HepG2 (cell line): Measurements from ENCODE around the gene AGRN. TPM values are rescaled to one million over a fixed set of nuclear protein-coding genes. Genes with fewer than 3 reads are reported as not detected.
A peak's percentile ranks its signal among the peaks of the same experiment; 100 is the strongest.

Experiments
- ATAC-seq: fragments of 200-7000 bp; cut with Tn5 transposase; 3 replicates; pipeline ENCODE4 v1.9.1; 2020; ENCODE audit warnings: mild to moderate bottlenecking, moderate library complexity
- BruUV-seq: library from RNA; stranded (reverse); fragments of 400-500 nt; replicated peaks from 2 replicates; lab custom pipeline; 2021; lab: Mats Ljungman, UMichigan
- CTCF ChIA-PET: fragments of 300-600 bp; formaldehyde crosslinking; extraction: SDS; loops from one replicate; lab custom pipeline; 2021; ENCODE audit warnings: low total read pairs, inconsistent platforms, low intra/inter-chr PET ratio; lab: Yijun Ruan, JAX
- POLR2A ChIA-PET: fragments of 350-600 bp; sonication (Branson Sonifier 250); formaldehyde crosslinking; loops from one replicate; lab custom pipeline; 2020; ENCODE audit warnings: antibody characterized with exemption, inconsistent platforms; lab: Yijun Ruan, JAX
- DNase-seq: peaks from one replicate; pipeline ENCODE4 v3.0.0-alpha.2; 2015; ENCODE audit warnings: low spot score
- FAIRE-seq: peaks from 3 replicates; lab custom pipeline; 2011; peaks lifted over from hg19 to GRCh38; lab: Jason Lieb, UNC
- H2AFZ ChIP-seq: one replicate; pipeline ENCODE4 v1.6.1; 2011; ENCODE audit warnings: low read length, inconsistent platforms
- H3K27ac ChIP-seq: fragments of 300-600 bp; 3 replicates; pipeline ENCODE4 v1.8.0; 2011; ENCODE audit warnings: mixed run types, mild to moderate bottlenecking, mixed read lengths, low read length, inconsistent platforms; ENCODE audit not compliant: insufficient read depth; ENCODE audit errors: extremely low read length
- H3K27me3 ChIP-seq, 2 experiments: fragments of 200-600 bp in 1 of 2; 2 replicates in 1 of 2; 3 replicates in 1 of 2; pipeline versions ENCODE4 v1.6.0 to v1.8.0; 2011; ENCODE audit warnings: low read length in 2 of 2, mild to moderate bottlenecking in 2 of 2, moderate library complexity in 2 of 2, inconsistent platforms in 1 of 2; ENCODE audit not compliant: insufficient read depth in 2 of 2, control insufficient read depth in 1 of 2
- H3K36me3 ChIP-seq, 2 experiments: fragments of 200-600 bp in 1 of 2; replicated peaks in 1 of 2; 2 replicates in 1 of 2; 3 replicates in 1 of 2; pipeline versions ENCODE4 v1.5.1 to v1.8.0; 2011; ENCODE audit warnings: low read length in 2 of 2, inconsistent platforms in 1 of 2; ENCODE audit not compliant: insufficient read depth in 2 of 2, control insufficient read depth in 1 of 2
- H3K4me1 ChIP-seq: 2 replicates; pipeline ENCODE4 v1.5.1; 2012; ENCODE audit warnings: low read length, inconsistent platforms; ENCODE audit not compliant: insufficient read depth
- H3K4me2 ChIP-seq: 2 replicates; pipeline ENCODE4 v1.6.0; 2011; ENCODE audit warnings: low read depth, low read length, inconsistent platforms
- H3K4me3 ChIP-seq, 3 experiments: fragments of 200-600 bp in 1 of 3; sonication (generic), shearing (Covaris generic) in 1 of 3; replicated peaks in 1 of 3; 2 replicates each; pipeline ENCODE4 v1.5.1; 2011 to 2016; ENCODE audit warnings: low read length in 3 of 3, inconsistent platforms in 2 of 3, low read depth in 2 of 3, mild to moderate bottlenecking in 2 of 3, control low read depth in 1 of 3, mixed read lengths in 1 of 3; ENCODE audit not compliant: insufficient read depth in 1 of 3
- H3K79me2 ChIP-seq: one replicate; pipeline ENCODE4 v1.6.1; 2011; ENCODE audit warnings: low read length, inconsistent platforms; ENCODE audit not compliant: insufficient read depth
- H3K9ac ChIP-seq: 2 replicates; pipeline ENCODE4 v1.6.0; 2011; ENCODE audit warnings: mild to moderate bottlenecking, low read depth, low read length, inconsistent platforms; ENCODE audit not compliant: insufficient read depth
- H3K9me3 ChIP-seq: 2 replicates; pipeline ENCODE4 v1.5.1; 2012; ENCODE audit warnings: mild to moderate bottlenecking, low read length
- H4K20me1 ChIP-seq: 2 replicates; pipeline ENCODE4 v1.6.0; 2011; ENCODE audit warnings: inconsistent platforms, mild to moderate bottlenecking, low read length, moderate library complexity; ENCODE audit not compliant: insufficient read depth
- ATRX ChIP-seq: sonication (generic); formaldehyde crosslinking; IDR thresholded peaks from 2 replicates; pipeline ENCODE4 v1.4.0; 2020; ENCODE audit warnings: missing genetic modification reagents, borderline replicate concordance
- DZIP1 ChIP-seq: sonication (generic); formaldehyde crosslinking; IDR thresholded peaks from 2 replicates; pipeline ENCODE4 v1.5.0; 2020; ENCODE audit warnings: mild to moderate bottlenecking, missing genetic modification reagents
- FOXC1 ChIP-seq: sonication (generic); formaldehyde crosslinking; IDR thresholded peaks from 2 replicates; pipeline ENCODE4 v1.8.0; 2022; ENCODE audit warnings: mild to moderate bottlenecking, missing genetic modification reagents, borderline replicate concordance
- FOXK2 ChIP-seq: fragments of 450-650 bp; IDR thresholded peaks from 2 replicates; pipeline ENCODE4 v1.6.1; 2016
- FOXO1 ChIP-seq: sonication (generic); formaldehyde crosslinking; IDR thresholded peaks from 2 replicates; pipeline ENCODE4 v1.4.0; 2020; ENCODE audit warnings: missing genetic modification reagents
- GZF1 ChIP-seq: sonication (generic); formaldehyde crosslinking; IDR thresholded peaks from 2 replicates; pipeline ENCODE4 v1.5.1; 2020; ENCODE audit warnings: mild to moderate bottlenecking, missing genetic modification reagents
- JDP2 ChIP-seq: sonication (generic); formaldehyde crosslinking; IDR thresholded peaks from 2 replicates; pipeline ENCODE4 v1.8.1; 2022; ENCODE audit warnings: missing genetic modification reagents, borderline replicate concordance
- MED1 ChIP-seq: sonication (generic); formaldehyde crosslinking; IDR thresholded peaks from 2 replicates; pipeline ENCODE4 v1.4.0; 2020; ENCODE audit warnings: missing genetic modification reagents
- SMARCC2 ChIP-seq: fragments of 450-650 bp; IDR thresholded peaks from 2 replicates; pipeline ENCODE4 v1.6.1; 2017; ENCODE audit warnings: antibody characterized with exemption, mild to moderate bottlenecking
- SMC3 ChIP-seq: IDR thresholded peaks from 2 replicates; pipeline ENCODE4 v1.6.1; 2011; ENCODE audit warnings: low read length, improper control_type of control experiment
- TARDBP ChIP-seq: sonication (generic); formaldehyde crosslinking; IDR thresholded peaks from 2 replicates; pipeline ENCODE4 v1.8.0; 2022; ENCODE audit warnings: mild to moderate bottlenecking, missing genetic modification reagents
- THYN1 ChIP-seq: sonication (generic); formaldehyde crosslinking; IDR thresholded peaks from 2 replicates; pipeline ENCODE4 v1.8.1; 2023; ENCODE audit warnings: low read depth, mild to moderate bottlenecking, moderate library complexity, missing genetic modification reagents, borderline replicate concordance
- WIZ ChIP-seq: sonication (generic); formaldehyde crosslinking; IDR thresholded peaks from 2 replicates; pipeline ENCODE4 v1.5.1; 2020; ENCODE audit warnings: mild to moderate bottlenecking, missing genetic modification reagents
- ZBTB33 ChIP-seq: sonication (generic); formaldehyde crosslinking; IDR thresholded peaks from 2 replicates; pipeline ENCODE4 v1.4.0; 2020; ENCODE audit warnings: missing genetic modification reagents
- ZFY ChIP-seq: sonication (generic); formaldehyde crosslinking; IDR thresholded peaks from 2 replicates; pipeline ENCODE4 v1.4.0; 2020; ENCODE audit warnings: missing genetic modification reagents
- ZNF24 ChIP-seq: fragments of 450-650 bp; IDR thresholded peaks from 2 replicates; pipeline ENCODE4 v1.6.1; 2017; ENCODE audit warnings: antibody characterized with exemption, mild to moderate bottlenecking
- ZNF44 ChIP-seq: sonication (generic); formaldehyde crosslinking; IDR thresholded peaks from 2 replicates; pipeline ENCODE4 v1.5.1; 2020; ENCODE audit warnings: mild to moderate bottlenecking, missing genetic modification reagents
- ZNF629 ChIP-seq: sonication (generic); formaldehyde crosslinking; conservative IDR thresholded peaks from 2 replicates; pipeline ENCODE4 v1.5.0; 2020; ENCODE audit warnings: missing genetic modification reagents
- ZNF781 ChIP-seq: sonication (generic); formaldehyde crosslinking; IDR thresholded peaks from 2 replicates; pipeline ENCODE4 v1.5.1; 2020; ENCODE audit warnings: borderline replicate concordance, mild to moderate bottlenecking, missing genetic modification reagents; ENCODE audit errors: not compliant biosample characterization
- ZNF883 ChIP-seq: sonication (generic); formaldehyde crosslinking; IDR thresholded peaks from 2 replicates; pipeline ENCODE4 v1.5.1; 2020; ENCODE audit warnings: mild to moderate bottlenecking, missing genetic modification reagents; ENCODE audit errors: not compliant biosample characterization
- WGBS: methylation state at CpG from one replicate; pipeline ENCODE4 v1.1.6; 2017; ENCODE audit warnings: low lambda C conversion rate; 5-methylcytosine and 5-hydroxymethylcytosine counted together
- in situ Hi-C: cut with HindIII; loops from 2 replicates; pipeline ENCODE4 v1.10.0; 2017; ENCODE audit warnings: low pct_unique_long_range_greater_than_20kb; ENCODE audit not compliant: extremely low pct_ligation_motif_present
- intact Hi-C: fragments of 100-400 bp; cut with micrococcal nuclease; formaldehyde crosslinking; loops from one replicate; pipeline ENCODE4 v1.10.0; 2022; ENCODE audit not compliant: unreplicated experiment
- polyA plus RNA-seq, 8 experiments: library from polyadenylated mRNA; depleted of rRNA in 3 of 8; stranded (reverse) in 7 of 8; unstranded in 1 of 8; fragments of >200 nt; fragmentation: Illumina TruSeq in 4 of 8; extraction: Trizol in 4 of 8; gene quantifications; 2 replicates each; pipeline versions ENCODE4 v1.2.1 to v1.2.3, GENCODE V29; 2011 to 2016; ENCODE audit warnings: low read depth in 4 of 8, missing spikeins in 1 of 8, mixed read lengths in 1 of 8; ENCODE audit not compliant: insufficient read depth in 1 of 8
- total RNA-seq, 5 experiments: library from RNA; depleted of rRNA; stranded (reverse); fragments of >200 nt; fragmentation: Illumina TruSeq; extraction: Trizol; gene quantifications; 2 replicates each; pipeline ENCODE4 v1.2.3, GENCODE V29; 2016; ENCODE audit warnings: low read depth in 1 of 5

AGRN gene
- total and polyA plus RNA-seq, 2 of the 13 experiments (the other 11 are each of a cell fraction or from before 2014, with no cell fraction given), result 29.8 to 65.2 TPM

- Histone ChIP-seq H2AFZ (no peak overlapping the region), H3K9ac (no peak overlapping the region), H3K4me2 (peak overlapping the region; percentile 12; the same call in 1 of the 2 replicates), H3K27ac (no peak overlapping the region), H3K36me3 (no peaks in the 10 kb centered on the region), H4K20me1 (peaks cover 4% of the 10 kb centered on the region; the same call in 1 of the 2 replicates), H3K27me3 (no peaks in the 10 kb centered on the region; a peak in 1 of 5 replicates), H3K79me2 (peaks cover 9% of the 10 kb centered on the region), H3K4me3 (no peak overlapping the region), H3K9me3 (no peaks in the 10 kb centered on the region), H3K4me1 (peaks cover 42% of the 10 kb centered on the region)
- BruUV-seq, result no TSS peak
- ATAC-seq (no peak), FAIRE-seq (no peak), DNase-seq (no peak)
- POLR2A ChIA-PET, result interaction anchor here (1.0 to 3.2 kb wide), 4 partner anchors 9 to 66 kb away, joined by 3 to 13 read pairs (median 5); partner anchors contain the start of gene ISG15
- TF ChIP-seq ZBTB33 (CRISPR knock-in tag) (no peak), ZNF781 (CRISPR knock-in tag) (no peak), ATRX (CRISPR knock-in tag) (no peak), ZNF44 (CRISPR knock-in tag) (no peak), SMC3 (no peak), MED1 (no peak), JDP2 (CRISPR knock-in tag) (no peak), FOXK2 (no peak), FOXC1 (CRISPR knock-in tag) (no peak), DZIP1 (CRISPR knock-in tag) (no peak), GZF1 (CRISPR knock-in tag) (no peak), SMARCC2 (no peak), ZNF24 (no peak), ZNF883 (CRISPR knock-in tag) (no peak), WIZ (CRISPR knock-in tag) (no peak), ZFY (CRISPR knock-in tag) (no peak), TARDBP (CRISPR knock-in tag) (no peak), THYN1 (CRISPR knock-in tag) (no peak), FOXO1 (CRISPR knock-in tag) (no peak), ZNF629 (no peak)
- intact Hi-C loops (no loop called here), in situ Hi-C loops (no loop called here)
- CTCF ChIA-PET, result no interaction called here
- WGBS, result no CpG with 5 or more reads among the region's 3 CpGs
These were observed 22.3 kb upstream of the AGRN start for GRCh38 chr1:997713-997992.
